Spleen (tissue), 11 donors: ENCODE data around the gene GABBR2. TPM values are rescaled to one million over a fixed set of nuclear protein-coding genes. Genes with fewer than 3 reads are reported as not detected.
A peak's percentile ranks its signal among the peaks of the same experiment; 100 is the strongest.

Experiments used
- DNase-seq: peaks from one replicate; pipeline ENCODE4 v3.0.0-alpha.2; 2020
- H3K27ac ChIP-seq, 8 donors: fragments of 200-600 bp; sonication (generic) in 7 of 8; 1 replicate in 4 of 8; 2 replicates in 4 of 8; pipeline versions ENCODE4 v1.5.0 to v1.8.0; 2016 to 2021; ENCODE audit warnings: inconsistent platforms in 4 of 8, mild to moderate bottlenecking in 4 of 8, moderate library complexity in 1 of 8
- H3K27me3 ChIP-seq, 7 donors: fragments of 200-600 bp; sonication (generic) in 6 of 7; replicated peaks in 1 of 7; 1 replicate in 4 of 7; 2 replicates in 3 of 7; pipeline versions ENCODE4 v1.5.0 to v1.8.0; 2016 to 2021; ENCODE audit warnings: inconsistent platforms in 3 of 7, mild to moderate bottlenecking in 1 of 7
- H3K36me3 ChIP-seq, 6 donors: fragments of 200-600 bp; sonication (generic) in 5 of 6; 1 replicate in 4 of 6; 2 replicates in 2 of 6; pipeline versions ENCODE4 v1.5.0 to v1.8.0; 2016 to 2021; ENCODE audit warnings: inconsistent platforms in 2 of 6
- H3K4me1 ChIP-seq, 6 donors: fragments of 200-600 bp; sonication (generic) in 5 of 6; 1 replicate in 3 of 6; 2 replicates in 3 of 6; pipeline versions ENCODE4 v1.5.0 to v1.8.0; 2016 to 2021; ENCODE audit warnings: inconsistent platforms in 3 of 6
- H3K4me3 ChIP-seq, 8 donors: fragments of 200-600 bp; sonication (generic) in 7 of 8; 1 replicate in 4 of 8; 2 replicates in 4 of 8; pipeline versions ENCODE4 v1.5.0 to v1.8.0; 2016 to 2021; ENCODE audit warnings: inconsistent platforms in 4 of 8, mild to moderate bottlenecking in 4 of 8, moderate library complexity in 2 of 8
- H3K9me3 ChIP-seq, 8 donors: fragments of 200-600 bp; sonication (generic) in 7 of 8; 1 replicate in 4 of 8; 2 replicates in 4 of 8; pipeline versions ENCODE4 v1.5.0 to v1.8.0; 2016 to 2021; ENCODE audit warnings: inconsistent platforms in 4 of 8
- CTCF ChIP-seq, 11 experiments: fragments of 200-600 bp in 7 of 11; fragments of 450-650 bp in 4 of 11; sonication (generic) in 4 of 11; IDR thresholded peaks in 8 of 11; conservative IDR thresholded peaks in 3 of 11; 1 replicate in 7 of 11; 2 replicates in 4 of 11; pipeline versions ENCODE4 v1.4.0 to v1.8.0; 2016 to 2021; ENCODE audit warnings: antibody characterized with exemption in 11 of 11, inconsistent platforms in 4 of 11, mild to moderate bottlenecking in 1 of 11
- POLR2A ChIP-seq, 3 donors: fragments of 450-650 bp; IDR thresholded peaks; one replicate each; pipeline ENCODE4 v1.5.1; 2017; ENCODE audit warnings: antibody characterized with exemption in 3 of 3, mild to moderate bottlenecking in 1 of 3
- POLR2AphosphoS5 ChIP-seq, 3 donors: sonication (generic); formaldehyde crosslinking; IDR thresholded peaks; one replicate each; pipeline ENCODE4 v1.5.1; 2017; ENCODE audit warnings: antibody characterized with exemption in 3 of 3
- WGBS, 5 donors: extraction: QIAGEN DNeasy Blood & Tissue Kit in 3 of 5; methylation state at CpG; one replicate each; pipeline versions ENCODE4 v1.1.5 to v1.1.7; 2013 to 2018; 5-methylcytosine and 5-hydroxymethylcytosine counted together
- intact Hi-C: fragments of 100-400 bp; cut with DNase I; formaldehyde crosslinking; loops from one replicate; pipeline ENCODE4 v1.15.0; 2023; ENCODE audit warnings: low total_unique reads
- polyA plus RNA-seq, 3 donors: library from polyadenylated mRNA; stranded (reverse); fragments of 200-250 nt; gene quantifications; one replicate each; pipeline ENCODE4 v1.2.1, GENCODE V29; 2013
- total RNA-seq, 7 donors: library from RNA; depleted of rRNA in 3 of 7; stranded (reverse); fragments of >200 nt in 3 of 7; fragmentation: NEBNext Ultra II Directional in 4 of 7; extraction: Animal tissue kit (Norgen Biotek cat#: 25700) in 4 of 7; gene quantifications; one replicate each; pipeline versions ENCODE4 v1.1.0 to v1.2.1, GENCODE V29; 2016 to 2021
- donor health status: healthy with polysubstance abuse.
- donor health status: DM: no; HTN: no; CAD: no; lungs with moderate emphysema.
- donor health status: DM: no; HTN: no; CAD: no.
- donor health status: Bipolar disorder and iron deficiency.
- donor health status: healthy.
- donor health status: DM: no; HTN: no; CAD: no.
- donor health status: DM: yes; HTN: yes; CAD: no.

Gene GABBR2
- total and polyA plus RNA-seq, 10 donors: 0.03 to 0.32 (median 0.07) TPM; not detected in 7

GRCh38 chr9:98331536-98332259, 377.0 kb downstream of the GABBR2 start:
- Histone ChIP-seq H3K36me3 (no peaks in the 10 kb centered on the region), H3K27me3 (peaks cover 0 to 35% (median 0%) of the 10 kb centered on the region in 7 donors), H3K4me3 (no peak overlapping the region), H3K9me3 (no peaks in the 10 kb centered on the region), H3K4me1 (peaks cover 0 to 13% (median 6%) of the 10 kb centered on the region in 6 donors), H3K27ac (no peak overlapping the region)
- 58 to 85% (median 73%) methylated on average over 6 of the region's 6 CpGs for WGBS, 5 donors
- no peak for DNase-seq
- TF ChIP-seq POLR2AphosphoS5 (IDR thresholded peaks at IDR 0.05) (no peak), POLR2A (IDR thresholded peaks at IDR 0.05) (no peak), CTCF (IDR thresholded peaks at IDR 0.05 in 8 of 11, conservative IDR thresholded peaks at IDR 0.05 in 3 of 11) (no peak)
- intact Hi-C loops: no loop called here

- H3K36me3 ChIP-seq: no peaks in the 10 kb centered on the region
- DNase-seq: no peak
- H3K9me3 ChIP-seq: no peaks in the 10 kb centered on the region
- intact Hi-C loops: no loop called here
- WGBS, 5 donors: 76 to 89% (median 85%) methylated on average over 6 of the region's 6 CpGs
- H3K4me1 ChIP-seq: peaks cover 0 to 13% (median 6%) of the 10 kb centered on the region in 6 donors
- H3K4me3 ChIP-seq: no peak overlapping the region
- TF ChIP-seq POLR2A (IDR thresholded peaks at IDR 0.05) (no peak), CTCF (IDR thresholded peaks at IDR 0.05 in 8 of 11, conservative IDR thresholded peaks at IDR 0.05 in 3 of 11) (no peak), POLR2AphosphoS5 (IDR thresholded peaks at IDR 0.05) (no peak)
- H3K27ac ChIP-seq: no peak overlapping the region
- H3K27me3 ChIP-seq: peaks cover 0 to 35% (median 0%) of the 10 kb centered on the region in 7 donors
Observed at GRCh38 chr9:98330831-98331230, 377.9 kb downstream of the GABBR2 start.

- H3K4me1 ChIP-seq: peaks cover 0 to 13% (median 6%) of the 10 kb centered on the region in 6 donors
- no peak for TF ChIP-seq POLR2AphosphoS5 (IDR thresholded peaks at IDR 0.05)
- TF ChIP-seq CTCF (IDR thresholded peaks at IDR 0.05 in 8 of 11, conservative IDR thresholded peaks at IDR 0.05 in 3 of 11): no peak
- no peak for TF ChIP-seq POLR2A (IDR thresholded peaks at IDR 0.05)
- H3K36me3 ChIP-seq: no peaks in the 10 kb centered on the region
- no peak overlapping the region for H3K4me3 ChIP-seq
- no peaks in the 10 kb centered on the region for H3K9me3 ChIP-seq
- peaks cover 0 to 35% (median 0%) of the 10 kb centered on the region in 7 donors for H3K27me3 ChIP-seq
- WGBS, 5 donors: 60 to 70% (median 67%) methylated on average over 4 of the region's 4 CpGs
- intact Hi-C loops: no loop called here
- H3K27ac ChIP-seq: no peak overlapping the region
- DNase-seq: no peak
Observed at GRCh38 chr9:98329904-98330303, 378.8 kb downstream of the GABBR2 start.

GRCh38 chr9:98329281-98329680, 379.5 kb downstream of the GABBR2 start:
- H3K9me3 ChIP-seq: no peaks in the 10 kb centered on the region
- 73 to 84% (median 81%) methylated on average over 6 of the region's 6 CpGs for WGBS, 5 donors
- no peaks in the 10 kb centered on the region for H3K36me3 ChIP-seq
- H3K4me3 ChIP-seq: no peak overlapping the region
- peaks cover 0 to 35% (median 0%) of the 10 kb centered on the region in 7 donors for H3K27me3 ChIP-seq
- no peak overlapping the region for H3K27ac ChIP-seq
- intact Hi-C loops: no loop called here
- TF ChIP-seq CTCF (IDR thresholded peaks at IDR 0.05 in 8 of 11, conservative IDR thresholded peaks at IDR 0.05 in 3 of 11) (no peak), POLR2AphosphoS5 (IDR thresholded peaks at IDR 0.05) (no peak), POLR2A (IDR thresholded peaks at IDR 0.05) (no peak)
- peak; percentile 36 for DNase-seq
- peaks cover 0 to 13% (median 6%) of the 10 kb centered on the region in 6 donors for H3K4me1 ChIP-seq
